HG02852 (cell line): ENCODE measurements around the gene STK17A.
"Not testable (repeated sequence)": the region's sequence is repeated elsewhere in the genome, so short reads cannot be mapped to it uniquely, and the experiment has no call there.

ENCODE experiments used
- ATAC-seq: cut with Tn5 transposase; IDR thresholded peaks from one replicate; pipeline ENCODE4 v1.9.1; 2021; ENCODE audit warnings: mild to moderate bottlenecking, moderate library complexity; ENCODE audit not compliant: unreplicated experiment

STK17A gene

GRCh38 chr7:43653891-43654504, 71.1 kb downstream of the STK17A start:
- no peak for ATAC-seq

- ATAC-seq: no peak
Measured at GRCh38 chr7:43655584-43655983, 72.7 kb downstream of the STK17A start.

- ATAC-seq: no peak
Measured at GRCh38 chr7:43656997-43657396, 74.1 kb downstream of the STK17A start.

GRCh38 chr7:43658718-43659548, 76.0 kb downstream of the STK17A start:
- ATAC-seq: peak; percentile 79

GRCh38 chr7:43659549-43659896, 76.6 kb downstream of the STK17A start:
- no peak for ATAC-seq

DNA sequence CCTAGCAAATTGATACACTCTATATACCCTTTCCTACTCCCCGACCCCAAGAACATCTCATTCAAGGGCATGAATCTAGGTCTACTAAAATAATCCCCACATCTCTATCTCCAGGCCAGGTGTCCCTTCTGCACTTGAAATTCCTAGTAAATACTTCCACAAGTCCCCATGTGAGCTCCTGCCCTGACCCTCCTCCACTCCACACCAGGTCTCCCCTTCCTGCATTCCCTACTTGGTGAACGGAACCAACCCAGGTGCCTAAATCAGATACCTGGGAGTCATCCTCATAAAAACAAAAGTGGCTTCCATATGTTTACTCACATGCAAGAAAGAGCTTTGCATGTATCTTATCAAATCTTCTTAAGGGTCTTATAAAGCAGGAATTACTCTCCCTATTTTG, 77.2 kb downstream of the STK17A start:
- ATAC-seq: no peak

DNA sequence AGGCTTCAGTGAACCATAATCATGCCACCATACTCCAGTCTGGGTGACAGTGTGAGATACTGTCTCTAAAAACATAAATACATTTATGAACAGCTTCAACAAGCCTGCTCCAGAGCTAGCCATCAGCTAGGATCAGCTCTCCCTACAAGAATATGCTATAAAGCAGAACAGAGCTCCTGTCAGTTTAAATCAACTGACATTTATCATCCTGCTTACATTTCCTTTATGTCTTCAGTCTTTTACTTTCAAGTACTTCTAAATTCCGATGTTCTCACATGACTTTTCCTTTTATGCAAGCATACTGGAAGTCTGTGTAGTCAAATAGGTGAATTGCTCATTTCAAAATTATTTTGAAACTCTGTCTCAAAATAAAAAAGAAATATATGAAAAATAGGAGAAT, 81.8 kb downstream of the STK17A start:
- ATAC-seq: no peak

DNA sequence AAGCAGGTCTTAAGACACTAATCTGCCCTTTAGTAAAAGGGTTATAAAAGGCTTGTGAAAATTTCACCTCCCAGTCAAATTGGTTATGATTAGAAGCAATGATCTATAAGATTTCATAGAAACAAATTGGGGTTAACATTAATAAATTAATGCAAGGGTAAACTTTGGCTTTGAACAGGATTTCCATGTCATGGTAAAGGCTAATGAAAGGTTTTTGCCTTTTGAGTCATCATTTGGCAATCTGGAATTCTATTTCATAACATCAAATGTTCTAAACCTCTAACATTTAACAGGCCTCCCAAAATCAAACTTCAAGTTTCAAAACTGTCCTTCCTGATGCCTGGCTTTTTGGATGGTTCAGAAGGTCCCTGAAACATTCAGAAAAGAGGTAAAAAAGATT, 84.0 kb downstream of the STK17A start:
- no peak for ATAC-seq

- ATAC-seq: no peak
Measured at GRCh38 chr7:43668035-43668434, 85.1 kb downstream of the STK17A start.

DNA sequence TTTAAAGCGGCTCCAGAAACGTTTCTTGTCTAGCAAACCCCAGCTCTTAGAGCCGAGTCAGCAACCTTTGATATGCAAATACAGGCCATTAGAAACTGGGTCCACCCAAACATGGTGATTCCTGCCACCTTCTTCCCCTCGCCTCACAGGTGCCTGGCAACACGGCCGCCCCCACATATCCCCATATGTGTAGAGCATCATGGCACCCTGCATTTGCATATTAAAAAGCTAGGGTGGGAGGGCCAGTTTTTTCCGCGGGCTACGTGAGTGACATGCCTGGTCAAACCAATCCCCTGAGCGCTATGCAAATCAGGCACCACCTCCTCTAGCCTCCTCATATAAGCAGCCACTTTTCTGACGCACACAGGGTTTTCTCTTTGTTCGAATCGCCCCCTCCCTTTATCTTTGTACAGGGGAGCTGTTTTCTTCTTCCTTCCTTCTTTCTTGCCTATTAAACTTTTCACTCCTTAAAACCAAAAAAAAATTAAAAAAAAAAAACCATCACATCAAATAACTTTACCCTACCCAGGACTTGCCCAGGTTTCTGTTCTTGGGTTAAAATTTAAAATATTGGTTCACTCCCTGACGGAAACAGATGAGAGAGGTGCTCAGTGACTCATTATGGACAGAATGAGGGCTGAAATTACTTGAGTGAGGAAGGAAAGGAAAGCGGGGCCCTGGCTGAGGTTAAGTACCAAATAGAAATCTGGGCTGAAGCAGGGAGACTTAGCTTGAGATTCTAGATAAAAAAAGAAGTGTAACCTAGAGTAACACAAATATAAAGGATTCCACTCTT, 86.6 kb downstream of the STK17A start:
- no peak for ATAC-seq

- ATAC-seq: no peak
Measured at GRCh38 chr7:43671521-43671920, 88.6 kb downstream of the STK17A start.

DNA sequence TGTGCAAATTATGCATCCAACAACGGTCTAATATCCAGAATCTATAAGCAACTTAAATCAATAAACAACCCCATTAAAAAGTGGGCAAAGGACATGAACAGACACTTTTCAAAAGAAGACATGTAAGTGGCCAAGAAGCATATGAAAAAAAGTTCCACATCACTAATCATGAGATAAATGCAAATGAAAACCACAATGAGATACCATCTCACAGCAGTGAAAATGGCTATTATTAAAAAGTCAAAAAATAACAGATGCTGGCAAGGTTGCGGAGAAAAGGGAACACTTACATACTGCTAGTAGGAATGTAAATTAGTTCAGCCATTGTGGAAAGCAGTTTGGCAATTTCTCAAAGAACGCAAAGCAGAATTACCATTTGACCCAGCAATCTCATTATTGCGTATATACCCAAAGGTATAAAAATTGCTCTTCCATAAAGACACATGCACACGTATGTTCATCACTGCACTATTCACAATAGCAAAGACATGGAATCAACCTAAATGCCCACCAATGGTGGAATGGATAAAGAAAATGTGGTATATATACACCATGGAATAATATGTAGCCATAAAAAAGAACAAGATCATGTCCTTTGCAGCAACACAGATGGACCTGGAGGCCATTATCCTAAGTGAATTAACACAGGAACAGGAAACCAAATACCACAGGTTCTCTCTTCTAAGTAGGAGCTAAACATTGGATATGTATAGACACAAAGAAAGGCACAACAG, 90.5 kb downstream of the STK17A start:
- not testable (repeated sequence) for ATAC-seq

GRCh38 chr7:43674559-43675436, 91.9 kb downstream of the STK17A start:
- no peak for ATAC-seq
